ENCODE measurements around the gene FYB2. TPM values are rescaled to one million over a fixed set of nuclear protein-coding genes. Genes with fewer than 3 reads are reported as not detected.
A peak's percentile ranks its signal among the peaks of the same experiment; 100 is the strongest.

Gene FYB2
- total RNA-seq, 1 donor from 2014 or later: not detected

GRCh38 chr1:56811331-56811730, 7.9 kb downstream of the FYB2 start:
- Mint-ChIP-seq H3K27ac (ENCODE audit: unreplicated experiment) (no peak overlapping the region), H3K9me3 (ENCODE audit: unreplicated experiment) (peaks cover 5% of the 10 kb centered on the region), H3K36me3 (ENCODE audit: unreplicated experiment) (no peaks in the 10 kb centered on the region), H3K27me3 (ENCODE audit: unreplicated experiment) (peaks cover 25% of the 10 kb centered on the region), H3K4me3 (ENCODE audit: unreplicated experiment) (no peak overlapping the region), H3K4me1 (ENCODE audit: unreplicated experiment) (peaks cover 2% of the 10 kb centered on the region)
- no peak for TF ChIP-seq CTCF (IDR thresholded peaks at IDR 0.05)
- DNase-seq (ENCODE audit: extremely low spot score, unreplicated experiment): no peak

GRCh38 chr1:56808410-56808809, 10.8 kb downstream of the FYB2 start:
- no peak for DNase-seq (ENCODE audit: extremely low spot score, unreplicated experiment)
- Mint-ChIP-seq H3K4me1 (ENCODE audit: unreplicated experiment) (peaks cover 2% of the 10 kb centered on the region), H3K4me3 (ENCODE audit: unreplicated experiment) (no peak overlapping the region), H3K9me3 (ENCODE audit: unreplicated experiment) (no peaks in the 10 kb centered on the region), H3K27ac (ENCODE audit: unreplicated experiment) (no peak overlapping the region), H3K27me3 (ENCODE audit: unreplicated experiment) (peaks cover 27% of the 10 kb centered on the region), H3K36me3 (ENCODE audit: unreplicated experiment) (no peaks in the 10 kb centered on the region)
- no peak for TF ChIP-seq CTCF (IDR thresholded peaks at IDR 0.05)

GRCh38 chr1:56806804-56807203, 12.4 kb downstream of the FYB2 start:
- H3K27ac Mint-ChIP-seq (ENCODE audit: unreplicated experiment): no peak overlapping the region
- no peak for DNase-seq (ENCODE audit: extremely low spot score, unreplicated experiment)
- H3K4me3 Mint-ChIP-seq (ENCODE audit: unreplicated experiment): no peak overlapping the region
- H3K27me3 Mint-ChIP-seq (ENCODE audit: unreplicated experiment): peaks cover 18% of the 10 kb centered on the region
- no peaks in the 10 kb centered on the region for H3K36me3 Mint-ChIP-seq (ENCODE audit: unreplicated experiment)
- no peaks in the 10 kb centered on the region for H3K4me1 Mint-ChIP-seq (ENCODE audit: unreplicated experiment)
- peak; percentile 9 for TF ChIP-seq CTCF (IDR thresholded peaks at IDR 0.05)
- H3K9me3 Mint-ChIP-seq (ENCODE audit: unreplicated experiment): no peaks in the 10 kb centered on the region

GRCh38 chr1:56803561-56804156, 15.5 kb downstream of the FYB2 start:
- Mint-ChIP-seq H3K27me3 (ENCODE audit: unreplicated experiment) (peaks cover 2% of the 10 kb centered on the region), H3K4me1 (ENCODE audit: unreplicated experiment) (no peaks in the 10 kb centered on the region), H3K4me3 (ENCODE audit: unreplicated experiment) (no peak overlapping the region), H3K27ac (ENCODE audit: unreplicated experiment) (no peak overlapping the region), H3K36me3 (ENCODE audit: unreplicated experiment) (no peaks in the 10 kb centered on the region), H3K9me3 (ENCODE audit: unreplicated experiment) (no peaks in the 10 kb centered on the region)
- no peak for DNase-seq (ENCODE audit: extremely low spot score, unreplicated experiment)
- peak; percentile 57 for TF ChIP-seq CTCF (IDR thresholded peaks at IDR 0.05)

GRCh38 chr1:56799605-56800400, 19.4 kb downstream of the FYB2 start:
- H3K36me3 Mint-ChIP-seq (ENCODE audit: unreplicated experiment): no peaks in the 10 kb centered on the region
- TF ChIP-seq CTCF (IDR thresholded peaks at IDR 0.05): no peak
- no peaks in the 10 kb centered on the region for H3K9me3 Mint-ChIP-seq (ENCODE audit: unreplicated experiment)
- H3K4me3 Mint-ChIP-seq (ENCODE audit: unreplicated experiment): no peak overlapping the region
- no peak overlapping the region for H3K27ac Mint-ChIP-seq (ENCODE audit: unreplicated experiment)
- DNase-seq (ENCODE audit: extremely low spot score, unreplicated experiment): no peak
- peaks cover 13% of the 10 kb centered on the region for H3K4me1 Mint-ChIP-seq (ENCODE audit: unreplicated experiment)
- H3K27me3 Mint-ChIP-seq (ENCODE audit: unreplicated experiment): peaks cover 3% of the 10 kb centered on the region
